ENCODE measurements around the gene H3-3A.

Gene H3-3A

GRCh38 chr1:226116673-226117072 is 54.2 kb downstream of the H3-3A start:
- DNase-seq = no peak

GRCh38 chr1:226117330-226117729 is 54.8 kb downstream of the H3-3A start:
- DNase-seq = no peak

GRCh38 chr1:226118357-226118756 is 55.8 kb downstream of the H3-3A start:
- no peak for DNase-seq

GRCh38 chr1:226119169-226119568 is 56.7 kb downstream of the H3-3A start:
- DNase-seq = no peak

GRCh38 chr1:226120398-226120797 is 57.9 kb downstream of the H3-3A start:
- DNase-seq = no peak

- DNase-seq = peak in 1 of 2 experiments; percentile 20
Measured at GRCh38 chr1:226121049-226121586, 58.6 kb downstream of the H3-3A start.
